ENCODE results near the gene EVI5L. TPM values are rescaled to one million over a fixed set of nuclear protein-coding genes. Genes with fewer than 3 reads are reported as not detected.
A peak's percentile ranks its signal among the peaks of the same experiment; 100 is the strongest.

The EVI5L gene
- total RNA-seq, 4 donors from 2014 or later = 14.4 to 30.3 (median 17.7) TPM

- Histone ChIP-seq H3K36me3 (peaks cover 0 to 42% (median 0%) of the 10 kb centered on the region in 3 donors), H3K4me3 (no peak overlapping the region), H3K4me1 (peaks cover 0 to 9% (median 0%) of the 10 kb centered on the region in 4 donors), H3K27ac (no peak overlapping the region), H3K9me3 (no peaks in the 10 kb centered on the region), H3K27me3 (no peaks in the 10 kb centered on the region)
- 87 to 89% methylated on average over 27 to 30 of the region's 34 CpGs for WGBS, 2 donors
- DNase-seq (ENCODE audit: low spot score in 2 of 2) = no peak
- TF ChIP-seq POLR2A (IDR thresholded peaks at IDR 0.05) (no peak), CTCF (IDR thresholded peaks at IDR 0.05) (no peak), EP300 (IDR thresholded peaks at IDR 0.05) (no peak)
Measured at GRCh38 chr19:7848779-7849457, 18.9 kb downstream of the EVI5L start.

GRCh38 chr19:7849631-7849999, 19.6 kb downstream of the EVI5L start:
- Histone ChIP-seq H3K27ac (no peak overlapping the region), H3K4me3 (no peak overlapping the region), H3K36me3 (peaks cover 0 to 42% (median 0%) of the 10 kb centered on the region in 3 donors), H3K27me3 (no peaks in the 10 kb centered on the region), H3K4me1 (peaks cover 0 to 9% (median 0%) of the 10 kb centered on the region in 4 donors), H3K9me3 (no peaks in the 10 kb centered on the region)
- WGBS, 2 donors = 90 to 100% methylated on average over 2 to 4 of the region's 9 CpGs
- TF ChIP-seq CTCF (IDR thresholded peaks at IDR 0.05) = no peak
- TF ChIP-seq POLR2A (IDR thresholded peaks at IDR 0.05) = no peak
- TF ChIP-seq EP300 (IDR thresholded peaks at IDR 0.05) = no peak
- no peak for DNase-seq (ENCODE audit: low spot score in 2 of 2)

- 42 to 54% methylated on average over 19 of the region's 25 CpGs for WGBS, 2 donors
- H3K27me3 ChIP-seq = no peaks in the 10 kb centered on the region
- peaks cover 0 to 43% (median 0%) of the 10 kb centered on the region in 3 donors for H3K36me3 ChIP-seq
- peak overlapping the region in 1 of 4 donors; percentile 67 for H3K27ac ChIP-seq
- DNase-seq (ENCODE audit: low spot score in 2 of 2) = no peak
- no peak for TF ChIP-seq POLR2A (IDR thresholded peaks at IDR 0.05)
- TF ChIP-seq CTCF (IDR thresholded peaks at IDR 0.05) = no peak
- TF ChIP-seq EP300 (IDR thresholded peaks at IDR 0.05) = no peak
- H3K9me3 ChIP-seq = no peaks in the 10 kb centered on the region
- H3K4me3 ChIP-seq = no peak overlapping the region
- H3K4me1 ChIP-seq = peaks cover 0 to 9% (median 0%) of the 10 kb centered on the region in 4 donors
Measured at GRCh38 chr19:7850000-7850813, 20.2 kb downstream of the EVI5L start.

- no peak for DNase-seq (ENCODE audit: low spot score in 2 of 2)
- no peaks in the 10 kb centered on the region for H3K27me3 ChIP-seq
- 79 to 84% methylated on average over 8 of the region's 19 CpGs for WGBS, 2 donors
- peaks cover 0 to 9% (median 0%) of the 10 kb centered on the region in 4 donors for H3K4me1 ChIP-seq
- no peak overlapping the region for H3K4me3 ChIP-seq
- H3K27ac ChIP-seq = peak overlapping the region in 1 of 4 donors; percentile 67
- TF ChIP-seq POLR2A (IDR thresholded peaks at IDR 0.05) = no peak
- no peak for TF ChIP-seq EP300 (IDR thresholded peaks at IDR 0.05)
- no peak for TF ChIP-seq CTCF (IDR thresholded peaks at IDR 0.05)
- peaks cover 0 to 52% (median 0%) of the 10 kb centered on the region in 3 donors for H3K36me3 ChIP-seq
- no peaks in the 10 kb centered on the region for H3K9me3 ChIP-seq
Measured at GRCh38 chr19:7850945-7851622, 21.1 kb downstream of the EVI5L start.

All from tibial nerve (tissue), 4 donors.